SH-SY5Y (cell line): ENCODE results near the gene PYGB.

Source experiments
- GATA2 ChIP-seq: IDR thresholded peaks from 2 replicates; pipeline ENCODE4 v1.6.1; 2011; ENCODE audit warnings: mild to moderate bottlenecking, low read depth, low read length
- GATA3 ChIP-seq: IDR thresholded peaks from 2 replicates; pipeline ENCODE4 v1.6.1; 2011; ENCODE audit warnings: low read depth, mild to moderate bottlenecking, low read length, moderate library complexity

GRCh38 chr20:25284131-25284601 is 36.3 kb downstream of the PYGB start:
- TF ChIP-seq GATA2 (no peak), GATA3 (no peak)
